K562 (cell line): ENCODE measurements around the gene CTTNBP2NL. TPM values are rescaled to one million over a fixed set of nuclear protein-coding genes. Genes with fewer than 3 reads are reported as not detected.

Experiments used
- ATAC-seq: fragments of 200-7000 bp; cut with Tn5 transposase; 3 replicates; pipeline ENCODE4 v1.9.1; 2020; ENCODE audit warnings: moderate library complexity
- BruUV-seq: library from RNA; stranded (reverse); fragments of 400-500 nt; replicated peaks from 2 replicates; lab custom pipeline; 2021; lab: Mats Ljungman, UMichigan
- CTCF ChIA-PET: fragments of 300-600 bp; formaldehyde crosslinking; extraction: SDS; loops from one replicate; lab custom pipeline; 2021; ENCODE audit warnings: low intra/inter-chr PET ratio; lab: Yijun Ruan, JAX
- POLR2A ChIA-PET: fragments of 300-600, 350-650 bp; sonication (Branson Sonifier 250); formaldehyde crosslinking; extraction: SDS; loops from one replicate; lab custom pipeline; 2021; ENCODE audit warnings: antibody characterized with exemption, inconsistent platforms; lab: Yijun Ruan, JAX
- DNase-seq, 4 experiments: peaks; one replicate each; pipeline versions ENCODE4 v3.0.0 to v3.0.0-alpha.2; 2011 to 2018; ENCODE audit warnings: low spot score in 3 of 4, mixed read lengths in 3 of 4; ENCODE audit errors: extremely low read depth in 1 of 4
- FAIRE-seq: peaks from 2 replicates; lab custom pipeline; 2011; peaks lifted over from hg19 to GRCh38; lab: Jason Lieb, UNC
- H2AFZ ChIP-seq: 2 replicates; pipeline ENCODE4 v1.6.0; 2011; ENCODE audit warnings: low read depth, low read length, control low read depth, inconsistent platforms
- H3K27ac ChIP-seq: fragments of 200-600 bp; 3 replicates; pipeline ENCODE4 v1.8.0; 2011; ENCODE audit warnings: low read depth, mild to moderate bottlenecking, control low read depth, inconsistent platforms, low read length, moderate library complexity, mixed read lengths; ENCODE audit errors: extremely low read depth
- H3K27me3 ChIP-seq, 2 experiments: fragments of 300-600 bp in 1 of 2; 2 replicates in 1 of 2; 3 replicates in 1 of 2; pipeline versions ENCODE4 v1.6.0 to v1.8.0; 2011; ENCODE audit warnings: inconsistent platforms in 2 of 2, low read length in 2 of 2, mild to moderate bottlenecking in 1 of 2, mixed read lengths in 1 of 2, moderate library complexity in 1 of 2; ENCODE audit not compliant: control insufficient read depth in 2 of 2, insufficient read depth in 2 of 2
- H3K36me3 ChIP-seq: fragments of 300-600 bp; 3 replicates; pipeline ENCODE4 v1.8.0; 2011; ENCODE audit warnings: mild to moderate bottlenecking, low read length, inconsistent platforms; ENCODE audit not compliant: control insufficient read depth, insufficient read depth
- H3K4me1 ChIP-seq, 2 experiments: fragments of 200-600 bp in 1 of 2; replicated peaks in 1 of 2; 2 replicates in 1 of 2; 3 replicates in 1 of 2; pipeline versions ENCODE4 v1.5.1 to v1.8.0; 2011; ENCODE audit warnings: inconsistent platforms in 2 of 2, low read length in 2 of 2, mild to moderate bottlenecking in 1 of 2, mixed read lengths in 1 of 2, moderate library complexity in 1 of 2; ENCODE audit not compliant: control insufficient read depth in 2 of 2, insufficient read depth in 2 of 2
- H3K4me2 ChIP-seq: 2 replicates; pipeline ENCODE4 v1.6.1; 2011; ENCODE audit warnings: low read length, control low read depth, inconsistent platforms, mixed read lengths; ENCODE audit not compliant: insufficient read depth
- H3K4me3 ChIP-seq: fragments of 200-600 bp; sonication (generic), shearing (Covaris generic); 2 replicates; pipeline ENCODE4 v1.5.1; 2016; ENCODE audit warnings: control low read depth, inconsistent platforms
- H3K79me2 ChIP-seq: fragments of 200-600 bp; 3 replicates; pipeline ENCODE4 v1.8.0; 2011; ENCODE audit warnings: low read length, inconsistent platforms; ENCODE audit not compliant: control insufficient read depth, insufficient read depth
- H3K9ac ChIP-seq, 2 experiments: 2 replicates each; pipeline versions ENCODE4 v1.6.0 to v1.6.1; 2011; ENCODE audit warnings: low read depth in 2 of 2, low read length in 2 of 2, control low read depth in 1 of 2, inconsistent platforms in 1 of 2, mild to moderate bottlenecking in 1 of 2, mixed read lengths in 1 of 2; ENCODE audit not compliant: insufficient read depth in 1 of 2
- H3K9me1 ChIP-seq: one replicate; pipeline ENCODE4 v1.6.0; 2011; ENCODE audit warnings: inconsistent platforms, mild to moderate bottlenecking, low read length, moderate library complexity; ENCODE audit not compliant: control insufficient read depth, insufficient read depth
- H3K9me3 ChIP-seq: replicated peaks from 2 replicates; pipeline ENCODE4 v1.5.1; 2011; ENCODE audit warnings: low read depth, low read length, inconsistent platforms; ENCODE audit not compliant: control insufficient read depth, insufficient read depth
- H4K20me1 ChIP-seq: replicated peaks from 2 replicates; pipeline ENCODE4 v1.6.1; 2011; ENCODE audit warnings: low read length, inconsistent platforms, mixed read lengths; ENCODE audit not compliant: control insufficient read depth, insufficient read depth
- CBFA2T3 ChIP-seq: fragments of 450-650 bp; IDR thresholded peaks from 2 replicates; pipeline ENCODE4 v1.6.1; 2017
- FIP1L1 ChIP-seq: fragments of 200-400 bp; formaldehyde crosslinking; IDR thresholded peaks from 2 replicates; pipeline ENCODE4 v1.6.1; 2018; ENCODE audit warnings: mild to moderate bottlenecking, low read depth, low read length; ENCODE audit not compliant: poor library complexity, severe bottlenecking
- NFIX ChIP-seq: fragments of 250-450 bp; sonication (Bioruptor Pico); IDR thresholded peaks from 2 replicates; pipeline ENCODE4 v1.4.0; 2020; ENCODE audit warnings: low read depth, mild to moderate bottlenecking, moderate library complexity
- SMAD2 ChIP-seq: fragments of 150-350 bp; IDR thresholded peaks from 2 replicates; pipeline ENCODE4 v1.6.1; 2014; ENCODE audit warnings: low read depth, mild to moderate bottlenecking, low read length
- SMC3 ChIP-seq: conservative IDR thresholded peaks from 2 replicates; pipeline ENCODE4 v1.6.1; 2011; ENCODE audit warnings: low read depth, low read length, improper control_type of control experiment; ENCODE audit not compliant: insufficient read depth
- WGBS: fragments of 100-300 bp; shearing (Covaris generic); methylation state at CpG from one replicate; pipeline ENCODE4 v1.1.6; 2016; ENCODE audit warnings: low coverage, mixed read lengths; ENCODE audit not compliant: insufficient coverage; ENCODE audit errors: missing lambda C conversion rate; 5-methylcytosine and 5-hydroxymethylcytosine counted together
- in situ Hi-C: fragments of 300-500 bp; cut with MboI; formaldehyde crosslinking; loops from 4 replicates; pipeline ENCODE4 v1.15.0; 2018; ENCODE audit warnings: inconsistent platforms, mixed read lengths
- intact Hi-C: fragments of 100-400 bp; cut with micrococcal nuclease; formaldehyde crosslinking; loops from 2 replicates; pipeline ENCODE4 v1.14.2; 2022
- polyA plus RNA-seq, 8 experiments: library from polyadenylated mRNA; depleted of rRNA in 4 of 8; stranded (reverse) in 5 of 8; unstranded in 3 of 8; fragments of >200 nt; fragmentation: Nextera tagmentation in 2 of 8; fragmentation: Illumina TruSeq in 1 of 8; extraction: Ambion mirVana in 2 of 8; extraction: Trizol in 1 of 8; gene quantifications; 2 replicates each; pipeline versions ENCODE4 v1.2.1 to v1.2.3, GENCODE V29; 2011 to 2014; ENCODE audit warnings: inconsistent platforms in 1 of 8, missing spikeins in 1 of 8
- total RNA-seq, 7 experiments: library from RNA; depleted of rRNA in 6 of 7; stranded (reverse); fragments of >200 nt in 6 of 7; fragmentation: Illumina TruSeq in 2 of 7; extraction: Trizol in 2 of 7; gene quantifications; 2 replicates each; pipeline versions ENCODE4 v1.2.1 to v1.2.3, GENCODE V29; 2011 to 2021; ENCODE audit warnings: low replicate concordance in 1 of 7
- TF ChIP-seq, protein P1 (sequence below): sonication (generic); formaldehyde crosslinking; IDR thresholded peaks from 2 replicates; pipeline ENCODE4 v1.8.0; 2022; ENCODE audit warnings: mild to moderate bottlenecking, missing genetic modification reagents
- TF ChIP-seq, protein P2 (sequence below), 2 experiments: fragments of 450-650 bp in 1 of 2; sonication (generic) in 1 of 2; formaldehyde crosslinking in 1 of 2; IDR thresholded peaks in 1 of 2; conservative IDR thresholded peaks in 1 of 2; 2 replicates each; pipeline versions ENCODE4 v1.6.1 to v1.8.1; 2016 to 2023; ENCODE audit warnings: mild to moderate bottlenecking in 2 of 2, moderate library complexity in 2 of 2, inconsistent platforms in 1 of 2, missing genetic modification reagents in 1 of 2

The CTTNBP2NL gene
- total and polyA plus RNA-seq, 9 of the 15 experiments (the other 6 are each of a cell fraction or from before 2014, with no cell fraction given) = 0.27 to 1.4 (median 0.62) TPM

DNA sequence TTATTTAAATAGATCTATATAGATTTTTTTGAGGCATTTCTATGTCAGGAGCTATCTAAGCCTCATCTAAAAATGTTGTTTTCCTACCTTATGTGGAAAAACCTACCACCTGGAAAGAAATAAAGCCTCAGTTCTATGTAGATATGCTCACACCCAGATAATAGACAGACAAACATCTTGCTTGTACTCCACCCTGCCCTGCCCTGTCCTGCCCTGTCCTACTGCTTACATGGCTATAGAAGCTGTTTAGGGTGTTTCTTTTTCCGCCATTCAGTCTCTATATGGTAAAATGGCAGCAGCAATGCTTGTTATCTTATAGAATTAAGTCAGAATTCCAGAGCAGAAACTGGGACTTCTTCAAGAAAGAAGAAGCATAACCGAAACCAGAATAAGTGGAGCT lies 13.4 kb downstream of the CTTNBP2NL start (continued):
- TF ChIP-seq, protein P1, sequence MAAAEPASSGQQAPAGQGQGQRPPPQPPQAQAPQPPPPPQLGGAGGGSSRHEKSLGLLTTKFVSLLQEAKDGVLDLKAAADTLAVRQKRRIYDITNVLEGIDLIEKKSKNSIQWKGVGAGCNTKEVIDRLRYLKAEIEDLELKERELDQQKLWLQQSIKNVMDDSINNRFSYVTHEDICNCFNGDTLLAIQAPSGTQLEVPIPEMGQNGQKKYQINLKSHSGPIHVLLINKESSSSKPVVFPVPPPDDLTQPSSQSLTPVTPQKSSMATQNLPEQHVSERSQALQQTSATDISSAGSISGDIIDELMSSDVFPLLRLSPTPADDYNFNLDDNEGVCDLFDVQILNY (CRISPR knock-in tag) = no peak
- TF ChIP-seq CBFA2T3 = no peak
- TF ChIP-seq FIP1L1 = no peak

DNA sequence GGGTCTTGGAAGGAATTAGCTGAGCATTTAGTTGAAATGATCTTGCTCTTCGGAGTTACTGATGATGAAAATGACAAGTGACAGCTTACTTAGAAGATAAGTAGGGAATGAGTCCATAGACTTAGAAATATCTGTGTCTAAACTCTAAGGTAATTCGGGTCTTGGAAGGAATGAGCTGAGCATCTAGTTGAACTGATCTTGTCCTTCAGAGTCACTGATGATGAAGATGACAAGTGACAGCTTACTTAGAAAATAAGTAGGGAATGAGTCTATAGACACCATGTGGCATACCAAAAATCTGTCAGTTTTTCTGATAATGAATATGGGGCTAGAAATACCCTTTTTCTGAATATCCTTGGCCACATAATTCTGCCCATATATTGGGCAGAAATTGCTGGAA lies 14.7 kb downstream of the CTTNBP2NL start:
- no TSS peak for BruUV-seq
- Histone ChIP-seq H3K27me3 (peaks cover 8 to 9% of the 10 kb centered on the region in 2 experiments; a peak in 3 of 5 replicates), H3K9me1 (no peaks in the 10 kb centered on the region), H3K79me2 (no peaks in the 10 kb centered on the region), H3K4me3 (no peak overlapping the region), H3K9ac (no peak overlapping the region), H3K4me1 (no peaks in the 10 kb centered on the region), H3K9me3 (no peaks in the 10 kb centered on the region), H3K27ac (no peak overlapping the region), H4K20me1 (no peaks in the 10 kb centered on the region), H2AFZ (no peak overlapping the region), H3K36me3 (no peaks in the 10 kb centered on the region), H3K4me2 (no peak overlapping the region)
- POLR2A ChIA-PET = interaction anchor here (0.6 to 1.2 kb wide), 6 partner anchors 9 to 280 kb away, joined by 3 to 6 read pairs (median 4); partner anchors contain the start of gene CTTNBP2NL
- FAIRE-seq (no peak), ATAC-seq (no peak), DNase-seq (no peak)
- CTCF ChIA-PET = interaction anchor here (0.7 to 0.8 kb wide), 2 partner anchors 9 to 18 kb away, joined by 4 read pairs; no protein-coding TSS in a partner anchor
- in situ Hi-C loops (no loop called here), intact Hi-C loops (no loop called here)
- TF ChIP-seq, protein P2, sequence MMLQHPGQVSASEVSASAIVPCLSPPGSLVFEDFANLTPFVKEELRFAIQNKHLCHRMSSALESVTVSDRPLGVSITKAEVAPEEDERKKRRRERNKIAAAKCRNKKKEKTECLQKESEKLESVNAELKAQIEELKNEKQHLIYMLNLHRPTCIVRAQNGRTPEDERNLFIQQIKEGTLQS (IDR thresholded peaks at IDR 0.05) = no peak
- TF ChIP-seq, protein P2 (CRISPR knock-in tag; conservative IDR thresholded peaks at IDR 0.05) = no peak
- TF ChIP-seq SMAD2 (no peak), NFIX (CRISPR knock-in tag) (no peak), SMC3 (no peak)
- 5% methylated on average over 2 of the region's 2 CpGs for WGBS
